HG03565 (cell line): ENCODE measurements around the gene UGT1A10.
"Not testable (repeated sequence)": the region's sequence is repeated elsewhere in the genome, so short reads cannot be mapped to it uniquely, and the experiment has no call there.

Source experiments
- ATAC-seq: cut with Tn5 transposase; IDR thresholded peaks from one replicate; pipeline ENCODE4 v1.9.1; 2021; ENCODE audit warnings: mild to moderate bottlenecking, moderate library complexity; ENCODE audit not compliant: unreplicated experiment

Gene UGT1A10

DNA sequence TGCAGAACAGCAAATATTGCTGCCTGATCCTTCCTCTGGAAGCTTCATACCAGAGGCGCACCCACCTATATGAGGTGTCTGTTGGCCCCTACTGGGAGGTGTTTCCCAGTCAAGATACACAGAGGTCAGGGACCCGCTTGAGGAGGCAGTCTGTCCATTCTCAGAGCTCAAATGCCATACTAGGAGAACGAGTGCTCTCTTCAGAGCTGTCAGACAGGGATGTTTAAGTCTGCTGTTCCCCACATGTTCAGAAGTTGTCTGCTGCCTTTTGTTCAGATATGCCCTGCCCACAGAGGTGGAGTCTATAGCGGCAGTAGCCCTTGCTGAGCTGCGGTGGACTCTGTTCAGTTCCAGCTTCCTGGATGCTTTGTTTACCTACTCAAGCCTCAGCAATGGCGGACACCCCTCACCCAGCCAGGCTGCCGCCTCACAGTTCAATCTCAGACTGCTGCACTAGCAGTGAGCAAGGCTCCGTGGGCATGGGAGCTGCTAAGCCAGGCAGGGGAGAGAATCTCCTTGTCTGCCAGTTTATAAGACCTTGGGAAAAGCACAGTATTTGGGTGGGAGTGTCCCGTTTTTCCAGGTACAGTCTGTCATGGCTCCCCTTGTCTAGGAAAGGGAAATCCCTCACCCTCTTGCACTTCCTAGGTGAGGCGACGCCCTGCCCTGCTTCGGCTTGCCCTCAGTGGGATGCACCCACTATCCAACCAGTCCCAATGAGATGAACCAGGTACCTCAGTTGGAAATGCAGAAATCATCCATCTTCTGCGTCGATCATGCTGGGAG lies 100.8 kb downstream of the UGT1A10 start:
- not testable (repeated sequence) for ATAC-seq

DNA sequence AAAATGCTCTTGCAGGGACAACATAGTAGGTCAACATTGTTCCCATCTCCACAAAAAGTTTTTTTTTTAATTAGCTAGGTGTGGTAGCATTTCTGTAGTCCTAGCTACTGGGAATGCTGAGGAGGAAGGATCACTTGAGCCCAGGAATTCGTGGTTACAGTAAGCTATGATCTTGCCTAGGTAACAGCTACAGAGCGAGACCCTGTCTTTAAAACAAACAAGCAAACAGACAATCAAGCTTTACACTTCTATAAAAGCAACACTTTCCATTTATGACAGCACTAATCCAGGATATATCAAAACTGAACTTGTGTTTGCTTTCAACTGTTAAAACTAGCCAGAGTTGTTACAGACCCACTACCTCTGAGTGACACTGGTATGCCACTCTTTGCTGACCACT lies 104.6 kb downstream of the UGT1A10 start:
- ATAC-seq, result no peak

- no peak for ATAC-seq
Observed at GRCh38 chr2:233743464-233744259, 107.4 kb downstream of the UGT1A10 start.

DNA sequence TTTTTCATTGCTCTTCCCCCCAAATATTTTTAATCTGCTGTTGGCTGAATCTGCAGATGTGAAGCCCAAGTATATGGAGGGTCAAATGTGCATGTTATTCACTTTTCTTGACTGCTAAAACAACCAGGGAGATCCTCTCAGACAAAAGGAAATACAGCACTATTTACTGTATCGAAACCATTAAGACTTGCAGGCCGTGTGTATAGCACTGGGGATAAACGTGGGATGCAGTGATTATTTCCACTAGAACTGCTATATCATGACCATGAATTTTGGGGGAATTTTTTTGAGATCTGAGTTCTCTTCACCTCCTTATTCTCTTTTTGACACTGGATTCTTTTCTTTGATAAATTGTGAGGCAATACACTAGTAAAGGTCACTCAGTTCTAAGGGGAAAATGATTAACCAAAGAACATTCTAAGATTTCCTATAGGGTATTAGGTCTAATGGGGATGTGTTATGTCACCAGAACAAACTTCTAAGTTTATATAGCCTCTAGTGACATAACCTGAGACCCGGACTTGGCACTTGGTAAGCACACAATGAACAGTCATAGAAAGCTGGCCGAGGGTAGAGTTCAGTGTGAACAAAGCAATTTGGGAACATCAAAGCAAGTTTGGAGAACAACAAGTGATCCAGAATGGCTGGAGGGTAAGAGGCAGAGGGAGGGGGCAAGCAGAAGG lies 109.0 kb downstream of the UGT1A10 start:
- no peak for ATAC-seq

DNA sequence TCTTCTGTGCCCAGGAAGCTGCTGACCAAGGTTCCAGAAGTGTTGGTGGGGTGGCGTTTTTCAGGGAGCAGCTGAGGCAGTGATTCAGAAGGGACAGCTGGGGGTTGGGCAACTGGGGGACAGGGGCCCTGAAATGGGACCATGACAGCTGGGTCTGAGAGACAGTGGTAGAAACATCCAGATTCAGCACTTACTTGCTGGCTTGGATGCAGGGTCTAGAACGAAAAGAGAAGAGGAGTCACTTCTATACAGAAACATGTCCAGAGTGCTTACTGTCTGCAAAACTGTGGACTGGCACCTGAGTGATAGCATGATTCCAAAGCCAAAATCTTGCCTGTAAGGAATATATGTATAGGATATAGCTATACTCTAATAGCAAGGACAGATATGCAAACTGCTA lies 109.6 kb downstream of the UGT1A10 start:
- ATAC-seq, result not testable (repeated sequence)

- no peak for ATAC-seq
Observed at GRCh38 chr2:233746475-233747282, 110.4 kb downstream of the UGT1A10 start.

- no peak for ATAC-seq
Observed at GRCh38 chr2:233747283-233747544, 111.0 kb downstream of the UGT1A10 start.

- ATAC-seq, result not testable (repeated sequence)
Observed at GRCh38 chr2:233750689-233751088, 114.4 kb downstream of the UGT1A10 start.

- not testable (repeated sequence) for ATAC-seq
Observed at GRCh38 chr2:233751212-233752009, 115.2 kb downstream of the UGT1A10 start.

- ATAC-seq, result no peak
Observed at GRCh38 chr2:233754872-233755611, 118.8 kb downstream of the UGT1A10 start.

DNA sequence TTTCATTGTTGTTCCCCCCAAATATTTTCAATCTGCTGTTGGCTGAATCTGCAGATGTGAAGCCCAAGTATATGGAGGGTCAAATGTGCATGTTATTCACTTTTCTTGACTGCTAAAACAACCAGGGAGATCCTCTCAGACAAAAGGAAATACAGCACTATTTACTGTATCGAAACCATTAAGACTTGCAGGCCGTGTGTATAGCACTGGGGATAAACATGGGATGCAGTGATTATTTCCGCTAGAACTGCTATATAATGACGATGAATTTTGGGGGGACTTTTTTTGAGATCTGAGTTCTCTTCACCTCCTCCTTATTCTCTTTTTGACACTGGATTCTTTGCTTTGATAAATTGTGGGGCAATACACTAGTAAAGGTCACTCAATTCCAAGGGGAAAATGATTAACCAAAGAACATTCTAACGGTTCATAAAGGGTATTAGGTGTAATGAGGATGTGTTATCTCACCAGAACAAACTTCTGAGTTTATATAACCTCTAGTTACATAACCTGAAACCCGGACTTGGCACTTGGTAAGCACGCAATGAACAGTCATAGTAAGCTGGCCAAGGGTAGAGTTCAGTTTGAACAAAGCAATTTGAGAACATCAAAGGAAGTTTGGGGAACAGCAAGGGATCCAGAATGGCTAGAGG lies 120.3 kb downstream of the UGT1A10 start:
- ATAC-seq, result no peak

DNA sequence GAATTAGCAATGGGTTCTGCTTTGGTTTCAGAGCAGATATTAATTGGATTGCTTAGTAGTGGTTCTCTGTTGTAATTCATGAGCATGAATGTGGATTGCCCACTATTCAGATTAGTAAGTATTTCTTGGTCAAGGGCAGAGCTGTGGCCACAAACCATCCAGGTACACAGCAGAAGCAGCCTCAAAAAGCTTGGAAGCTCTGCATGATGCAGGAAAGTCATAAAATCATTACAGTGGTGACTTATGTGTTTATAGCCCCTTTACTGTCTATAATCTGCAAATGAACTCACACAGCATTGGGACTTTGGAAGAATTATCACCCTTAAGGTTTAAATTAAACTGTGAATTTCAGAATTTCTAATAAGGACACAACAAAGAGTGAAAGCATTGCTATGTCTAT lies 121.9 kb downstream of the UGT1A10 start:
- no peak for ATAC-seq

DNA sequence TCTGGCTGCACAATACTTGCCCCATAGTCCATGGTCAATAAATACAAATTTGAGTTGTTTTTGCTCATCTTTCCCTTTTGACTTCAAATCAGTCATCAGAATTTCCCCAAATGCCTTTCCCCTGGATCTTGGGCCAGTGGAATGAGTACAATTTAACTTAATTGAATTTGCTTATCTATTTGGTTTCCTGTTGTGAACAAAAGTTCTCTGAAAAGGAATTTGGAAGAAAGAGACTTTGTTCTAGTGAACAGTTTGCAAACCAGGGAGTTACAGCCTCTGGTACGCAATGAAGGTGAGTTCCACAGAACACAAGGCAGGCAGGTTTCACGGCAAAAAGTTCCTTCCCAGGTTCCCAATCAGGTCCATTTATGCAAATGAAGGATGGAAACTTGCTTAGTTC lies 122.6 kb downstream of the UGT1A10 start:
- no peak for ATAC-seq

GRCh38 chr2:233760043-233760442 lies 123.8 kb downstream of the UGT1A10 start, which contains the start of gene UGT1A1:
Gene UGT1A1, plus strand, starts transcription at chr2:233760270. Its CDS starts 18 bp downstream, at chr2:233760288.
- no peak for ATAC-seq

DNA sequence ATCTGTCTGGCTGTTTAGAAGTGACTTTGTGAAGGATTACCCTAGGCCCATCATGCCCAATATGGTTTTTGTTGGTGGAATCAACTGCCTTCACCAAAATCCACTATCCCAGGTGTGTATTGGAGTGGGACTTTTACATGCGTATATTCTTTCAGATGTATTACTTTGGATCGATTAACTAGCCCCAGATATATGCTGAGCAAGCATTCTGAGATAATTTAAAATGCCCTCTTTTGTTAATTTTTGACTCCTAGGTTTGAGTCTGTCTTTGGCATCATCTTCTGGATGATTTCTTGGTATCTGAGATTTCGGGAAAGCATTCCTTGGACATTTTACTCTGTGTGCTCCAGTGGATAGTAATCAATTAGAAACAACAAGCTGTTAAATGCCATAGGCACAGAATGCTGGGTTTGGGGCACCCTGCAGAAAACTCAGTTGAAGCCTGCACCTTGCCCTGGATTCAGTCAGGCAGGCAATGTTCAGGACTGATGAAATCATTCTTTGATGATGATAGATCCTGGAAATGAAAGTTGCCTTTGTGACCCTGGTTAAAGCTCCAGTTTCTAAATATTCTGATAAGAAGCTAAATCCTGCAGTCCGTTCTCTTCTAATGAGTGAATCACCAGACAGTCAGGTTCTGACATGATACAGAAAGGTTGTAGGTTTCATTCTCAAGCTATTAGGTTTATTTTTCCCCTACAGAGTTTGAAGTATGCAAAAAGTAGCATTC lies 125.0 kb downstream of the UGT1A10 start:
- ATAC-seq, result no peak

DNA sequence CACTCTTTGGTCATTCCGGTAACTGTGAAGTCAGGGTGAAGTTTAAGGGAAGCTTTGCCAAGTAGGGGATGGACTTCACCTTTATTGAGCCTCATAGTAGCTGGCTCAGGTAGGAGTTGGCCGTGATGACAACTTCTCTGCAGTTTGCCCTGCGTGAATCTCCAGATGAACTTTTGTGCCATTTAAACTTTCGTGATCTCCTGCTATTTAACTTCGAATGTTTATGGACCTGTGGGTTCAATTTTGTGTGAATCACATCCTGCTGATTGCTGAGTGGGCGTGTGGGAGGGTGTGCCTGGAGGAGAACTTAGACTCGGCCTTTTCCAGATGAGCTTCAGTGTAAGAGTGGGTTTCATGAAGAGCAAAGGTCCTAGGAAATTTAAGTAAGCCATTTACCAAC lies 128.0 kb downstream of the UGT1A10 start:
- no peak for ATAC-seq

GRCh38 chr2:233764761-233765160 lies 128.5 kb downstream of the UGT1A10 start:
- no peak for ATAC-seq

- no peak for ATAC-seq
Observed at GRCh38 chr2:233766416-233766815, 130.2 kb downstream of the UGT1A10 start.
